ENCODE results near the gene COMMD3.

GRCh38 chr10:22278441-22278782, 37.8 kb upstream of the COMMD3 start:
- no peak for TF ChIP-seq CTCF (IDR thresholded peaks at IDR 0.05)
- no peak for TF ChIP-seq POLR2A (IDR thresholded peaks at IDR 0.05)
